NCI-H748 treated with DMSO at 0.1 percent for 48 hours (cell line): Measurements from ENCODE around the gene LATS2.

Experiments
- DNase-seq: peaks from one replicate; lab custom pipeline; 2025; lab: John Stamatoyannopoulos, UW

Gene LATS2

GRCh38 chr13:21061029-21061763 is at the start of gene LATS2:
Gene LATS2 (minus strand): TSS chr13:21061586. CDS start chr13:21046026, 15,560 bp downstream.
- DNase-seq, result peak; percentile 59

DNA sequence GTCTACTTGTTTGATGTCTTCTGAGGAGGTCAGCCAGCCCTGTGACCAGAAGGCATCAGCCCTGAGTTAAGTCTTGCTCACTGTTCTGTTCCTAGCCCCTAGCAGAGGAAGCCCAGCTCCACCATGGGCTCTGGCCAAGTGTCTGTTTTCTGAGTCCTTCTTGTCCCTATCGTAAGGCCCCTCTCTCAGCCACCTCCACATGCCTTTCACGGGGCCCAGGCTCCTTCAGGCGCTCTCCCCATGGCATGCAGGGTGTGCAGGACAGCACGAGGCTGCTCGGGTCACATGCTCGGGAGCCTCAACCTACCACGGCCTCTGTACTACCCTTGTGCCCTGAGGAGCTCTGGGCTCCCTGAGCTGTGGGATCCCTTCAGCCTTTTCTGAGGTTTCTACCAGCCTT is 47.8 kb upstream of the LATS2 start:
- DNase-seq, result no peak

DNA sequence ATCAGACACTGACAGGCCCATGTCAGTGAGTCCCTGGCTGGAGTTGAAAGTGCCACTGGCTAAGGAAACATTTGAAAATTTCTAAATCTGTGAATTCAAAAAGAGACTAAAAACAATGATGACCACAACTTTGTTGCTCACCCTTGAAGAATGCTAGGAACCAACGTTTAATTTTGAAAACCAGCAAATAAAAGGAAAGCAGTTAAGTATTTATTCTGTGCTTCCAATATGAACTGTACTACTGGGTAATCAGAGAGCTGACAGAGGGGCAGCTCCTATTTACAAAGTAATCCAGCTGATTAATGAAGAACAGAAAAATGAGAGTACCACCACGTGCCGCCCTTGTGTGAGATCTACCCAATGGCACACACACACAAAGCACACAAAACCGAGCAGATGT is 44.7 kb upstream of the LATS2 start:
- DNase-seq, result no peak

GRCh38 chr13:21104199-21105019 is 43.0 kb upstream of the LATS2 start:
- DNase-seq, result no peak

DNA sequence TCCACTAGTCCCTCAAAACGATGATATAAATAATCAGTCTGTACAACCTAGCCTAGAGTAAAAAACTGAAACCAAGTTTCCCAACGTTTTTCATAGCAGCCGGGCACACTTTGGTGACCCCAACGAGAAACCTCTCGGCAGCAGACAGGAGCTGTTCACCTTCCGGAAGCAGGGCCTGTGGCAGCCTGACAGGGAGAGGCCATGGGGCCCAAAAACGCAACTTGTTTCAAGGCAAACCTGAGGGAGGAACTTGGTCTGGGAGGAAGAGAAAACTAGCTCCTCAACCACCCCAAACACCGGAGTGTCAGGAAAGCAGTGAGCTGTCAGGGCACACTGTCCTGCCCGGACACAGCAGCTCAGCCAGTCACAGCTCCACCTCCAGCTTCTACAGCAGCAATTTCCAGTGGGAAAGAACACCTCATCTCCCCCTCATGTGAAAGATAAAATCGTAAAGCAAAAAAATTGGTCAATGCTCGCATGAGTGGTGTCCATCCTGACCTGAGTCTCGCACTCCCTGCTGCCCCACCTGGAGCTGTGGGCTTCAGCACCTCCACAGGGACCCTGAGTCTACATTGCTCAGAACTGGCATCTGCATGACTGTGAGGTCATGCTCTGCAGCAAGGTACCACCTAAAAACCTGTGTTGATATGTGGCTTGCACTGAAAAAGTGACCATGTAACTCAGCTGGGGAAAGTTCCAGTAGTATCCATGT is 40.6 kb upstream of the LATS2 start:
- no peak for DNase-seq

- DNase-seq, result no peak
These were observed 39.8 kb upstream of the LATS2 start for GRCh38 chr13:21100994-21101757.

DNA sequence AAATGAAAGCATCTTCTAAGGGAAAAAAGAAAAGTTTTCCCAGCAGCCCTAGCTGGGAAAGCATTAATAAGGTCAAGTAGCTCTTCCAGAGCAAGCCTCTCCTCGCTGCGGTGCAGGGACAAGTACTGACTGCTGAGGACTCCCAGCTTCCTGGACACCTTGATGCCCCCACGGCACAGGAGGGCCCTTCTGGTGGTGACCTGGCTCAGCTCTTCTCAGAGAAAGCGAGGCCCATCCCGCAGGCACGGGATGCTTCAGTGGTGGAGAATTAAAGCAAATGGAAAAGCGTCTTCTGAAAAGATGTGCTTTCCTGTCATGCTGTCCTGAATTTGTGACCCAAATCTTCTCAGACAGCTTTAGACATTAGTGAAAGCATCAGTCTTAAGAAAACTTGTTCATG is 38.8 kb upstream of the LATS2 start:
- DNase-seq, result no peak

DNA sequence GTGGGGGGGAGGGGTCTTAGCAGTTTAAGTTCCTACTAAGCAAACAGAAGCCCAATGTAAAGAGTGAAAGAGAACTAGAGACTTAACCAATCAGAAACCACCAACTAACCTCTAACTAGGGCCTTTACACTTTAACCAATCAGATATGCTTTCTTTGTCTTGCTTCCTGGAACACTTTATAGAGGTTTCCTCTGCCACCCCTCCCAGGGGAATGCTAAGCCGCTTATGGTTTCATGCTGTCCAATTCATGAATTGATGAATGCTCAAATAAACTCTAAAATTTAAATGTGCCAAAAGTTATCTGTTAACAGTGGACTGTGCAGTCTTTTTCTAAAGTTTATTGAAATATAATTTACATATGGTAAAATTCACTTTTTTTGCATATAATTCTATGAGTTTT is 33.9 kb upstream of the LATS2 start:
- no peak for DNase-seq

DNA sequence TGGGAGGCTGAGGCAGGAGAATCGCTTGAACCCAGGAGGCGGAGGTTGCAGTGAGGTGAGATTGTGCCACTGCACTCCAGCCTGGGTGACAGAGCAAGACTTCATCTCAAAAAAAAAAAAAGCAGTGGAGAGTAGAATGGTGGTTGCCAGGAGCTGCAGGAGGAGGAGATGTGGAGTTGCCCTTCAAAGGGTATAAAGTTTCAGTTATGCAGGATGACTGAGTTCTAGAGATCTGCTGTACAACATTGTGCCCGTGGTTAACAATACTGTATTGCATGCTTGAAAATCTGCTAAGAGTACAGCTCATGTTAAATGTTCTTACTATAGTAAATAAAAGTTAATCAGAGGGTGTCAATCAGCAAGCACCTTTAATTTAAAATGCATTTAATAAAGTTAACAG is 28.4 kb upstream of the LATS2 start:
- no peak for DNase-seq

- no peak for DNase-seq
These were observed 27.1 kb upstream of the LATS2 start for GRCh38 chr13:21088534-21088933.

GRCh38 chr13:21086929-21087328 is 25.5 kb upstream of the LATS2 start:
- DNase-seq, result no peak

GRCh38 chr13:21081926-21082325 is 20.5 kb upstream of the LATS2 start:
- DNase-seq, result no peak

DNA sequence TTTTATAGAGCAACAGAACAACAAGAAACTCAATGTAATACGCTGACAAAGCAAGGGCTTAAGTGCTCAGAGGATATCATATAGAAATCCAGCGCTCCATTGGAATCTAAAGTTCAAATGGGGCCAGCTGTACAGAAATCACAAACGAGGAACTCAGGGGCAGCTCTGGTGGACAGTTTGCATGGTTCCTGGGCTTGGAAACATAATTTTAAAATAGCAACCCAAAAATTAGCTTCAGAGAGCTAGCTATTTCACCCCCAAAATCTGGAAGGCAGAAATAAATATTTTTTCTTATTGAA is 19.2 kb upstream of the LATS2 start:
- no peak for DNase-seq

DNA sequence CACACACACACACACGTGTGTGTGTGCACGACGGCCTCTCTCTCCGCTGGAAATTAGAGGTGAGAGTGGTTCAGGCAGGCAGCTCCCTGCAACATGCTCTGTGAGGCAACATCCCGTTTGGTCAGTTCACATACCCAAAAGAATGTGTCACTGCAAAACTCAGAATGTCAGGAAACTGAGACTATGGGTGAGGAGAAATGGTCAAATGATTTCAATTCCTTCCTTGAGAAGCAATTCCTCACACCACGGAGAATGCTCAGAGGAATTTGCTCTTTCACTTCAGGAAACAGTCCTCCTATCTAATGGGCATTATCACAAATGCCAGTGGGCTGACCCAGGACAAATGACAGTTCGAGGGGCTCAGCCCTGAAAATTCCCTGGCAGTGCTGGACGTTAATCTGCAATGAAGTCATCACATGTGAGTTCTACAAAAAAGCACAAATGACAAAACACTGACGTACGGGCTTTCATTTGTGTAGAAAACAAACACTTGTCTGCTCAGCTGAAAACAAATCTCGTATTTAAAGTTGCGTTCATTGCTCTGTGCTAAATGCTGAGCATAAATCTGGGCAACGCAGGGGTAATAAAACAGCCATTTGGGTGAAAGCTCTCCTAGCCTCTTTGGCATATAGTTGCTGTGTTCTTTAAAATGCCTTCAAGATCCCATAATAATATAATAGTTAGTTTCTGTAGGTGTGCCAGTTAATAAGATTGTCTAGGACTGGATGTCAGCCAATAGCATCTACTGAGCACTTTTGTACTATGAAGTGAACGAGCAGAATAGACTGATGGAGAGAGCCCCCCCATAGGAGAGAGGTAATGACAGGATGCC is 18.6 kb upstream of the LATS2 start:
- no peak for DNase-seq

- DNase-seq, result no peak
These were observed 17.8 kb upstream of the LATS2 start for GRCh38 chr13:21079221-21079620.

DNA sequence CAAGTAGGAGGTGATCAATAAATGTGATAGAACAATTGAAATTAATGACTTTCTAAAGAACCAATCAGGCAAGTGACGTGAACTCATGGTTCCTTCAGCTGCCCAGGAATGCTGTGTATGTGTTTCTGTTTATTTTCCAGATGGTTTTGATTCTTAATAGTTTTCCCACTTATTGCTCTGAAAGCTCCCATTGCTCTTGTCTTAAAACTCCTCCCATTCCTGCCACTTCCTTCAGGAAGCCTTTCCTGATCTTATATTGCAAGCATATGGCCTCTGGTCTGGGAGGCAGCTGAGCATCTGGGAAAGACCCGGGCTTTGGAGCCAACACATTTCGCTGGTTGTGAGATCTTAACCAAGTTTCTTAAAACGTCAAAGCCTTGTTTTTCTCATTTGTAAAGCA is 17.1 kb upstream of the LATS2 start:
- DNase-seq, result no peak

GRCh38 chr13:21077788-21078353 is 16.5 kb upstream of the LATS2 start:
- no peak for DNase-seq

- no peak for DNase-seq
These were observed 15.8 kb upstream of the LATS2 start for GRCh38 chr13:21077076-21077787.

DNA sequence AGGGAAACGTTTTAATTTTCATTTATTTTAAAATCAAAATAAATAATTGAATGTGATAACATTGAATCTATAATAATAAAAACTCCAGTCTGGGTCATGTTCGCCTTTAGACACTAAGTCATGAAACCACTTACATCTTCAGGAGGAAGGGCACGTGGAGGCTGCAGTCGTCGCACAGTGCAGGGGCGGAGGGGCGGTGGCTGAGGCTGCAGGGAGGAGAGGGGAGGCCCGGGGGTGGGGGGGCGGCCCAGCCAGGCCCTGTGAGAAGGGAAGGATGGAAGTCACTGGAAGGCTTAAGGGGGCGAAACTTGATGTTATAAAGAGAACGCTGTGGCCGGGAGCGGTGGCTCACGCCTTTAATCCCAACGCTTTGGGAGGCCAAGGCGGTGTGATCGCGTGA is 14.9 kb upstream of the LATS2 start:
- no peak for DNase-seq
